Measurements from ENCODE around the gene MAML3. TPM values are rescaled to one million over a fixed set of nuclear protein-coding genes. Genes with fewer than 3 reads are reported as not detected.

Gene MAML3
- polyA plus RNA-seq, 5 donors: 13.3 to 19.2 (median 16.8) TPM

DNA sequence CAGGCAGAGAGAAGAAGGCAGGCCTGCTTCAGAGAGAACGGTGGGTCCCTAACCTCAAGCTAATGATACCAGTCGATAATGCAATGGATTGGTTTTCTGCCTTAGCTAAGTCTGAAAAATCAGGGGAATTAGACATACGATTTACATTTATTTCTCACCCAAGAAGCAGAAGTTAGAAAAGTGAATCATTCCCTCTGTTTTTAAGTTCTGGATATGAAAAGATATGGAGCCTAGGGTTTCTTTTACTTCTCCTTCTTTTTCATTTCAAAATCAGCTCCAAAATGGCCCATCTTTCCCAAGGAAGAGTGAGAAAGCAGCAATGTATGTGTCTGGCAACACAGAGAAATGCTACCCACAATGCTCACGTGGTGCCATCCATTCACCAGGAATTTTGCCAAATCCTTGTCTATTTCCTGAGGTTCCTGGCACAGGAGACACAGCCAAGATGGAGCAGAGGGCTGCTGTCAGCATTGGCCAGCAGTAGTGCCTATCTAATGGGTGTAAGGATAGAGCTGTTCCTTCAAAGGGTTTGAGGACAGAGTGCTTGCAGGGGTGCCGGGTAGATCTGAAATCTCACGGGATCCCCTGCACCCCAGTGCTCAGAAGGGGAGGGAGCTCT, 231.5 kb downstream of the MAML3 start:
- no peak for DNase-seq

DNA sequence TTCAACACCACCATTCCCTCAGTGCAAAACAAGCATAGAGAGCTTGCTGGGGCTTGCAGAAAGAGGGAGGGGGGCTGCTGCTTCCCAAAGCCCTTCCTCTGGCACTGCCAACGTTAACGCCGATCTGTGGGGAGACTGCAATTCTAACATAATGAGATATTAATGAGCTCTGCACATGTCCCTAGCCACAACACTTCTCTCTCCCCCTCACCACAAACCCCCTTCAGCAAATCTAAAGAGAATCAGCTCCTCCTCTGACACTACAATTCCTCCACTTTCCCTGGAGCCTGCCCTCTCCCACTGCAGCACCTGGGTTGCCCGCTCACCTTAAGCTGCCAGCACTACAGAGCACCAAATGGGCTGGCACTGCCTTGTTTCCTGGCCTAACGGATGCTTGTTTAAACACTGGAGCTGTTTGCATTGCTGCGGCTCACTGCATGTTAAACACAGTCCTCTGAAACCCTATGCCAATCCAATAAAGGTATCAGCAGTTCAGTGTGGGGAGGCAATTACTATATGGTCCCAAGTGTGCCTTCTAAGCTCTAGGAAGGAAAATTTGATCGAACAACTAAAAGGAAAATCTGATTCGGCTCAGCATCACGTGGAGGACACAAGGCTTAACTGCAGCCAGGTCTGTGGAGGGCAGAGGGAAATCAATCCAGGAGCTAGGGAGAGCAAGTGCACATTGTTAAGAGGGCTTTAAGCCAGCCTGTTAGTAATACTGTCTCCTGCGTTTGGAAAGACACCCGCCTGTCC, 232.4 kb downstream of the MAML3 start:
- DNase-seq: no peak

DNA sequence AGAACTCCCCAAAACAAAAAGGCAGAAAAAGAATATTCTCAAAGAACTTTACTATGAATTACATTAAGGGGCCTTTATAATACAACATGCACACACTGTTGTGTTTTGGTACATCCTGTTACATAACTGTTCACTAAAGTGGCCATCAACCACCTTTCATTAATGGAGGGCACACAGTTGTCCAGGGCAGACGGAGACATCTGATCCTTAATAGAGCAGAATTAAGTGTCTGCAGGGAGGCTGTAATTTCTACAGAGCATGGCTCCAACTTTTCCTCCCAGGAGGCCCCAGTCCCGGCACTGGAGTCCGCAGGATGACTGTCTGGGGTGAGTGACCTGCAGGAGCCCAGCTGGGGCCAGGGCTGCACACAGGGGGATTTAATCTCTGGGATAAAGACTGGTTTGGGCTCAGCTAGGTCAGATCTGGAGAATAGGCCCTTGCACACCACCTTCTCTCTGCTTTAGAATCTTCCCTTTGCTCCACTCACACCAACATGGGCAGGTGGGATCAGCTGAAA, 233.4 kb downstream of the MAML3 start:
- no peak for DNase-seq

DNA sequence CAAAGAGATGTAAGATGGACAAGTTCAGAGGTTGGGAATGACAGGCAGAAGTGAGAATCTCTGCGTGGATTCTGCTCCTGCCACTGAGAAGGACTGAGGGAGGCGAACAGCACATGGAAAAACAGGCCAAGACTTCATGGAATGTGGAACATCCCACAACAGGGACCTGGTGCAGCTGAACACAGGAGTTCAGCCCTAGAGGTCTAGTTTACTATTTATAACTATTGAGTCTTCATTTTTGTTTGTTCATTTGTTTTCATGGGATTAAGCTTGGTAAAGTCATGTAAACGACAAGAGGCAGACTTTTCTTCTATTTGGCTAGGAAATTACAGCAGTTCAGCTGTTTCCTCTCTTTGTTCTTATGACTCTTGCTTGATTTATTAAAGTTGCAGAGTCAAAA, 234.5 kb downstream of the MAML3 start:
- no peak for DNase-seq

DNA sequence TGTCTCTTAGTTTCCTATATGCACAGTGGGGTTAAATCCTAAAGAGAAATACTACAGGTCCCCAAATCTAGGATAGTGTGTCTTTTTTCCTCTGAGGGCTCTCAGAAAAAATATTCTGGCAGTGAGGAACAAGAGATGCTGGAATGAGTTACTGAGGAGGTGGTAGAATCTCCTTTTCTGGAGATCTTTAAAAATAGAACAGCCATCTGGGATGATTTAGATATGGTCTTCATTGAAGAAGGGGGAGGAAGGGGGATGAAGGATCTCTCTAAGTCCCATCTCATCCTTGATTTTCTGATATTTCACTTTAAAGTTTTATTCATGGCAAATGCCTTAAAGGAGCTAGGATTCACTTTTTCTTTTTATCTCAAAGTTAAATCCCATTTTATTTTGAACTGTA, 235.0 kb downstream of the MAML3 start:
- no peak for DNase-seq

DNA sequence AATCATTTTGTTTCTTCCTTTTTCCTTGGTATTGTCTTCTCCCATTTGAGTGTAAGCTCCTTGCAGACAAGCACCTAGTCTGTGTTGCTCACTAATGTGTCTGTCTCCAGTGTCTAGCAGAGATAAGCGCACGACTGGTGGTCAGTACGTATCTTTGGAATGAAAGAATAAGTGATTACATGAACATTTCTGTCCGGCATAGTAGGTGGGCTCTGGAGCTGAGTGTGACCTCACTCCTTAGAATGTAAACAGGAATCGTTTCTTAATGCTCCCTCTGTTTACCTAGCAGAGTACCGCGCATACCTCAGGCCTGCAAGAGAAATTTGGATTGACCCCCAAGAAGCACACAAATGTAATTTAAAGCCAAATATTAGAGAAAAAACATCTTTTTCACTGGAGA, 235.4 kb downstream of the MAML3 start:
- DNase-seq: no peak

DNA sequence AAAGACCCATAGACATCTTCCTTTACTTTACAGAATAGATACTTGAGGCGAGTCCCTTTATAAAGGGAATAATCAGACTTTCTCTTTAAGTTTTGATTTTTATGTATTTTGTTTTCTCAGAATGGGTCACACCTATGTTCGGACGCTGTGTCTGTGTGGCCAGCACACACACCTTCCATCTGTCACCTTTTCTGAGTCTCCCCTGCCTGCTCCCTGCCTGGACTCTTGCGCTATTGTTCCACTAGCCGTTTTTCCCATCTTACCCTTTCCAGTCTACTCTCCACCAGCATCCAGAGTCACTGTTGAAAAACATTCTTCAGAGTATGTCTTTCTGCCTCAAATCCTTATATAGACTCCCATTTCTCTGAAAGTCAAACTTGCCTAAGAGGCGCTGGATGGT, 236.1 kb downstream of the MAML3 start:
- no peak for DNase-seq

DNA sequence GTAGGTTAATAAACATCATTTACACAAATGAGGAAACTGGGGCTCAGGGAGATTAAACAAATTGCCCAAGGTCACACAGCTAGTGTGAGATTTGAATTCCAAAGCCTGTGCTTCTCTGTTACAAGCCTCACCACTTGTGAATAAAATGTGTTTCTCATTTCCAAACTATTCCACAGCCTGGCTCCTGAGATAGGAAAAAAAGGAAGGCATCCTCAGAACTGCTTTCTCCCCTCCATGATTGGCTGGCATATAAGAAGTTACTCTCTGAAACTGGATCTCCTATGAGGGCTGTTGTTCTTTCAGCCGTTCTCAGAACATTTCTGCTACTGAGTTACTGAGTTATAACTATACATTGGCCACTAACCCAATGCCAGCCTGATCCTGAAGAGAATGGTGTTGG, 237.9 kb downstream of the MAML3 start:
- no peak for DNase-seq

DNA sequence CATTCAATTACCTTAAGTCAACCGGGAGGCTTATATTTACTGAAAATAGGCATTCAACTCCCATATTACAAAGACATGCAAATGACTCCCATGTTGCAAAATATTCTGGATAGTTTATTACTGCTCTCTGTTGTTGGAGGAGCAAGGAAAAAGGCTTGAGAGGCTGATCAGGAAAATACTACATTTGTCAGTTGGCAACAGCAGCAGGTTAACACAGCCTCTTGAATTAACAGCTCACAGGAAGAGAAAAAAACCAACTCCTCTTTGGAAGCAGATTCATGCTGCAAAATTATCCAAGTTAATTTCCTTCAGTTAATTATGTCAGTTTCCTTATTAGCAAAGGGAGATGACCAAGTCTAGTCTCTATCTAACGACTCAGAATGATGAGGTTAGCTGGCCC, 238.9 kb downstream of the MAML3 start:
- DNase-seq: no peak

DNA sequence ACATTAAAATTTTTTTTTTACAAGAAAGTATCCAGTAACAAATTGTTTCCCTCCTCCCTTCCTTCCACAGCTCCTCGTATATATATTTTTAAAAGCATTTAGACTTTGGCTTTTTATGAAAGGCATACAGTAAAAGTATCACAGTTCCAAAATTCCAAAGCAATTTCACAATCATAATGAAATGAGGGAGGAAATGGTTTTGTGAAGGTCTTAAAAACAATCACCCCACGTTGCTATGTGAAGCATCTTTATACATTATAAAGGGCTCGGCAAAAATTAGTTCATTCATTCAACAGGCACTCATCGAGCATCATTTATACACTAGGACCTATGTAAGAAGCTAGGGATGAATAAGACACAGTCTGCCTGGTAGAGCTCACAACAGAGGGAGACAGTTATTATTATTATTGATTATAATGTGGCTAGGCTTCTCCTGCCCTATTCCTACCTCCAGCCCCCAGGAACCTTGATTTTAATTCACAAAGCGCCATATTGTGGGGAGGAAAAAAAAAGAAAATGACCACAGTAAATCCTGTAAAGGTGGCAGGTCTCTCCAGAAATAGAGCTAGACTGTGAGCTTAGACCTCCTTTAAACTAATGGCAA, 239.9 kb downstream of the MAML3 start:
- peak in 1 of 2 donors; percentile 73 for DNase-seq

DNA sequence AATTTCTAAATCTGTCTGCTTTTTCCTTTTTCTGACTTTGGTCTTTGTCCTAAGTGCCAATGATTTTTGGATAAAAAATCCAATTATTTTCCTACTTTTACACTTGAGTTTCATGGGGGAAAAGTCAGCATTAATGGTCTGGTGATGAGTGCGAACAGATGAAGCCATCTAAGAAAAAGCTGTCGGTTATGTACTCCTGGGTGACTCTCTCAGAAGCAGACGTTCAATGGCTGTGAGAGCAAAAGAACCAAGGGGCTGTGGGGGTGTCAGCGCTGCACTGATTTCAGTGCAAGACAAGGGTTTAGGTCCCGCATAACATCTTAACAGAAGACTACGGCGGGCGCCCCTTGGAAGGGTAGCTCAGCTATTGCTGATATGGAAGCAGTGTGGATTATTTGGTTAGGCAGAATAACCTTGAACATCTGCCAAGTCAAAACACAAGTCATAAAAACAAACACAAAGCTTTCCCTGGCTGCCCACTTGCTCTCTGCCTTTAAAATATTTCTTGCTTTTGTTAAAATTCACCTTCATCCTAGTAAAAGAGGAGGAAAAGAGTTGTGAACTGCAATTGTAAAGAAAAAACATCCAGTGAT, 240.5 kb downstream of the MAML3 start:
- no peak for DNase-seq

DNA sequence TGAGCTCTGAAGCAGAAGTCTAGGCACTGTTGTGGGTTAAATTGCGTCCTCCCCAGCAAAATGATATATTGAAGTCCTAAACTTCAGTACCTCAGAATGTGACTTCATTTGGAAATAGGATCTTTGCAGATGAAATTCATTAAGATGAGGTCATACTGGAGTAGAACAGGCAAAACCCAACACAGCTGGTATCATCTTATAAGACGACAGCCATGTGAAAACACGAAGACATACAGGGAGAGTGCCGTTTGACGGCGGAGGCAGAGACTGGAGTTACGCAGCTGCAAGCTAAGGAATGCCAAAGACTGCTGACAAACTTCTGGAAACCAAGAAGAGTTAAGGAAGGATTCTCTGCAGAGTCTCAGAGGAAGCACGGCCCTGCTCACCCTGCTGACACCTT, 241.5 kb downstream of the MAML3 start:
- DNase-seq: no peak

DNA sequence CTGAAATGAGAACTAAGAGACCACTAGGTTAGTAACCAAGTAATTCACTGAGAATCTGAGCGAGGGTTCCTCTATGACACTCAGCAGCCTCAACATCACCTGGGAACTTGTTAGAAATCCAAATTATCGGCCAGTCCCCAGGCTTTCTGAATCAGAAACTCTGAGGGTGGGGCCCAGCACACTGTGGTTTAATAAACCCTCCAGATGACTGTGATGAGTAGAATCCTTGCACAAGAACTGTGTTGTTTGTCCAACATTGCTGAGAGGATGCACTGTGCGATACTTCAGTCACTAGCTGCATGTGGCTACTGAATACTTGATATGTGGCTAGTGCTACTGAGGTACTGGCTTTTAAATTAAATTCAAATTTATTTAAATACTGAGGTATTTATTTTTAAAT, 243.9 kb downstream of the MAML3 start:
- no peak for DNase-seq

DNA sequence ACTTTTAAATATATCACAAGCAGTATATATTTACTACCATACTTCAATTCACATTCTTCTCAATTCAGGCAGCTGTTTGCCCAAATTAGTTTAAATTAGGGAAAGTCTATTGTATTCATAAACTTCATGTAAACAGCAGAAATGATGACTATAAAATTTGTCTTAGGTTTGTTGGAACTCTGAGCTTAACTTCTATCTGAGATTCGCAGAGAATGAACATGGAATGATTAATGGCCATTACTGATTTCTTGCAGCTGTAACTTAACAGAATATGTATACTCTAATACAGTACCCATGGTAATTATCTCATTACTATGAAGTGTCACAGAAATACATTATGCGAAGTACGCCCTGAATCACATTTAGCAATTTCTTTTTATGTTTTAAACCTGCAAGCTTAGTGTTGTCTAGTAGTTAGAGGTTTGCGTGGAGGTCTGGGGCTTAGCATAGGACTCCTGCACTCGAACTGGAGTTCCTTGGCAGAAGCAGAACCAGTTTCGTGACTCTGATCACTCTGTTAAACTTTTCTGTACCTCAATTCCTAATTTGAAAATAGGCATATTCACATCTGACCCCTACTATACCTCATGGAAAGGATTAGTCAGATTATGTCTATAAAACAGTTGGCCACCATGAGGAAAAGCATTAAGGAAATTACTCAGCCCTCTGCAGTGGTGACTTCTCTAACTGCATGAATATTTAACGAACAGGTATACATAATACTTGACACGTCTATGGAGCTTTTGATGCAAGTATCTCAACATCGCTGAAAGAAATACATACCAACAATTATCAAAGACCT, 245.1 kb downstream of the MAML3 start:
- DNase-seq: no peak

DNA sequence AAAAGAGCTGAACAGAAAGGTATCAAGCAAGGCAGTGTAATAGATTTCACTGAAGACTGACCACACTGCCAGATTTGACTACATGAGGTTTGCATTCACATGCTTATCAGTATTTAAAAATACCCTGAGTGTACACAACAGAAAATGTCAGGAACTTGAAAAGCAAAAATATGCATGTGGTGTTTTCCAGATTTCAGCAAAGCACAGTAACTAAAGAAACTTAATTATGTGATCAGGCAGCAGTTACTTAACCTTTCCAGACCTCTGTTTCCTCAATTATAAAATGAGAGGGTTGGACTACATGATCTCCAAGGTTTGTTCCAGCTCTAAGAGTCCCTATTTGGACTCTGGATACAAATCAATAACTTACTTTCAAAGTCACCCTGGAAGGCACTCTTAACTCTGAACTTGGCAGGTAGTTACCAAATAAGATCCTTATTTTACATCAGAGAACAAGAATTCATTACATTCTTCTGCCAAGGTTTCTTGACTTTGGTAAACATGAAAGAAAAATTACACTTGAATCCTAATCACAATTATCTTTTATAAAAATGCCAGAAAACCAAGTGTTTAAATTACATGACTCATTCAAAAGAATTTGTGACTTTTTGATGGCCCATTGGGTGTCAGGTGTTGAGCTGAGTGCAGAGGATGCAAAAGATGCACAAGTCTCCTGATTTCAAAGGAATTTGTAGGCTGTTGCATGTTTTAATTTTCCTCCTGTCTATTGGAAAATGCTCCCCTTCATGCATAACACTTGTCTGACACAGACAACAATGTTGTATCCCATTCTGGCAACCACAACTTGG, 246.8 kb downstream of the MAML3 start:
- no peak for DNase-seq

DNA sequence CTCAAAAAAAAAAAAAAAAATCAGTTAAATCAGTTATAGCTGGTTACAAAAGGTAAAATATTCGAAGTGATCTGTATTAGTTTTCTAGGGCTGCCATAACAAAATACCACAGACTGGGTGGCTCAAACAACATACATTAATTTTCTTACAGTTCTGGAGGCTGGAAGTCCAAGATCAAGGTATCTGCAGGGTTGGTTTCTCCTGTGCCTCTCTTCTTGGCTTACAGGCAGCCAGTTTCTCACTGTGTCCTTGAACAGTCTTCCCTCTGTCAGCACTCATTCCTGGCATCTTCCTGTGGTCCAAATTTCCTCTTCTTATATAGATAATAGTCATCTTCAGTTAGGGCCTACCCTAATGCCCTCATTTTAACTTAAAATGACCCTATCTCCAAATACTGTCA, 248.5 kb downstream of the MAML3 start:
- DNase-seq: no peak

DNA sequence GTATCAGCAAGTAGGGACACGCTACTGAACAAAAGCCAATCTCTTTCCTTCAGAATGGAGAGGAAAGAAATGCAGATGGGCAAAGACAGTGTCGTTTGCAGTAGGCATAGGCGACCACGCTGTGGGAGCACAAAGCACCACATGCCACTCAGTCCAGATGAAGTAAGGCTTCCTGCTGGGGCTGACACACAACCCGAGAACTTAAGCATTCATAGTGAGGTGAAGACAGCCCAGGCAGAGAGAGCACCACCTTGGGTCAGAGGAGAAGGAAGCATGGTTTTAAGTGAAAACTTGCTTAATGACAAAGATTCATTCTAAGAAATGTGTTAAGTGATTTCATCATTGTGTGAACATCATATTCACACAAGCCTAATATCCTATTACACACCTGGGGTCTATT, 249.6 kb downstream of the MAML3 start:
- no peak for DNase-seq

DNA sequence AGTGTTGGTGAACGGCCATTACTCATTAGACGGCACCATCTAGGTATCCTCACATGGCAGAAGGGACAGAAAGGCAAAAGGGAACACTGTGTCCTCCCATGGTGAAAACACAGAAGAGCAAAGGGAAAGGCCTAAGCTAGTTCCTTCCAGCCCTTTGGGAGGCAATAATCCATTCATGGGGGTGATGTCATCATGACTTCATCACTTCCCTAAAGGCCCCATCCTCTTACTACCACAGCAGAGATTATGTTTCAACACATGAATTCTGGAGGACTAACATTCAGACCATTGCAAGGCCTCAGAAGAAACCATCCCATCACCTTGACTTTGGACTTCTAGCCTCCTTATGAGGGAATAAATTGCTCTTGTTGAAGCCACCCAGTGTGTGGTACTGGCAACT, 250.1 kb downstream of the MAML3 start:
- DNase-seq: no peak

DNA sequence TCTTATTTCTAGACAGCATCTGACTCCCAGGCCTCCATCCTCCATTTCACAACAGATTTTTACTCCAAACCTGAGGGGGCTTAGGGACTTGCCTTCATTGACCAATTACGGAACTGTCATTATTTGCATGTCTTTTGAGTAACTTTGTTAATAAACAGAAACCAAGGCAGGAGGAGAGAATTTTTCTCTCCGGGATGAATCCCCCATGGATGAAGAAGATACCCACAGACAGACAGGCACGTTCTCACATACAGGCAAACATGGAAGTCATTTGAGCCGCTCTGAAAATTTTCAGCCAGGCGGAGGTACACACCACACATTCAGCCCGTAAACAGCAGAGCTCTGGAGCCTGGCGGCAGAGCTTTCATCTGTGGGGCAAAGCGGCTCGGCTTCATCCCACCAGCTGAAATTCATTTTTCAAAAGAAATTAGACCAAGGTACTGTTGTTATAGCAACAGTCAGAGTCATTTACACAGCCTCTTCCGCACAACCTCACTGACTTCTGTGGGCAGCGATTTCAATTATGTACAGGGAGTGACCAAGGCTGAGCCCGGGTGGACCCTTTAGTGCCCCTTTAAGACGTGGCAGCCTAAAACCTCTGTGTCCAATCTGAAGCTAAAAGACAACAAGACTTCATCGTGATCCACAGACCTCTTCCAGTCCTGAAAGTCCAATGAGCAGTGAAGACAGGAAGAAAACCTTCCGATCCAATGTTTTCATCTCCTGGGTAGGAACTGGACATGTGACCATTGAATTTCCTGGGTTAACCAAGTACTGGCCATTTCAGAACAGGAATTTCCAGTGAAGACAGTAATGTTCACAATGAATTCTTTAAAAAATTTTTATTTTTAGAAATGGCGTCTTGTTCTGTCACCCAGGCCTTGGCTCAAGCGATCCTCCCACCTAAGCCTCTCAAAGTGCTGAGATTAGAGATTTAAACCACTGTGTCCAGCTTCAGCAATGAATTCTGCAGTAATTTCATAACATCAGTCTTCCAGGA, 251.4 kb downstream of the MAML3 start:
- DNase-seq: no peak

All from right lung (tissue), 5 donors.